Measurements from ENCODE around the gene ERF.

GRCh38 chr19:42297039-42297438 is 42.1 kb upstream of the ERF start:
- TF ChIP-seq ZFX (IDR thresholded peaks at IDR 0.05): no peak
- no peak for TF ChIP-seq SP1 (IDR thresholded peaks at IDR 0.05; ENCODE audit: low read depth)
- no peak for TF ChIP-seq CTCF (IDR thresholded peaks at IDR 0.05 in 2 of 3, conservative IDR thresholded peaks at IDR 0.05 in 1 of 3; ENCODE audit: borderline replicate concordance in 1 of 3, insufficient read depth in 1 of 3, low read depth in 2 of 3, low read length in 2 of 3)
- no peak for TF ChIP-seq POLR2A (IDR thresholded peaks at IDR 0.05; ENCODE audit: borderline replicate concordance, extremely low read depth, insufficient read depth, insufficient read length)
- no peak for TF ChIP-seq SIN3A (IDR thresholded peaks at IDR 0.05; ENCODE audit: low read depth)
- no peak for TF ChIP-seq ELF1 (IDR thresholded peaks at IDR 0.05; ENCODE audit: borderline replicate concordance, low read depth)
- TF ChIP-seq MAX (IDR thresholded peaks at IDR 0.05): no peak
- TF ChIP-seq EZH2 (IDR thresholded peaks at IDR 0.05): no peak
- TF ChIP-seq CEBPB (IDR thresholded peaks at IDR 0.05; ENCODE audit: low read depth): no peak
